ENCODE data around the gene OLA1. TPM values are rescaled to one million over a fixed set of nuclear protein-coding genes. Genes with fewer than 3 reads are reported as not detected.
A peak's percentile ranks its signal among the peaks of the same experiment; 100 is the strongest.

OLA1 gene
- total and polyA plus RNA-seq, 2 of the 13 experiments (the other 11 are each of a cell fraction or from before 2014, with no cell fraction given) = 153 to 241 TPM

DNA sequence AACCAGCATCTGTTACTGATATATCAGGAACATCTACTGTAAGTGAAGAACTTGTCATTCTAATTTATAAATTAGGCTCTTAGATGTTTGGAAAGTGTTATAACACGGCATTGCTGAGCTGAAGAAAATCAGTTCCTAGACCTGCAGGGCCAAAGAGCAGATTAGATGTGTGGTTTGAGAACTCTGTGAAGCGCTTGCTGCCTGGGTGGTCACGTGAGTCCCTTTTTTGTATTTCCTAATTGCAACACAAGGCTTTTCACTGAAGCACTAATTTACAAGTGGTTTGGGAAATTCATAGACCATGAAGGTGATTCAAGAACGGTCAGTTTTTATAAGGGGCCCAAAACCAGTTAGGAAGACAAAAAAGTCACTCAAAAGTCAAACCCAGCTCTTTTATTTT lies 176.3 kb downstream of the OLA1 start:
- no peak overlapping the region for H3K4me2 ChIP-seq (ENCODE audit: low read depth, low read length)
- in situ Hi-C loops (cut with HindIII; ENCODE audit: extremely low pct_ligation_motif_present, low pct_unique_long_range_greater_than_20kb) = no loop called here
- no peaks in the 10 kb centered on the region for H3K4me1 ChIP-seq (ENCODE audit: insufficient read depth, low read length)
- no peaks in the 10 kb centered on the region for H3K79me2 ChIP-seq (ENCODE audit: insufficient read depth, low read length)
- no peak overlapping the region for H2AFZ ChIP-seq (ENCODE audit: low read length)
- no TSS peak for BruUV-seq (replicated peaks)
- no peak overlapping the region for H3K9ac ChIP-seq (ENCODE audit: insufficient read depth, low read depth, low read length)
- no peaks in the 10 kb centered on the region for H3K27me3 ChIP-seq (ENCODE audit: control insufficient read depth in 1 of 2, insufficient read depth in 2 of 2, low read length in 2 of 2)
- H4K20me1 ChIP-seq (ENCODE audit: insufficient read depth, low read length) = no peaks in the 10 kb centered on the region
- TF ChIP-seq, protein P1, sequence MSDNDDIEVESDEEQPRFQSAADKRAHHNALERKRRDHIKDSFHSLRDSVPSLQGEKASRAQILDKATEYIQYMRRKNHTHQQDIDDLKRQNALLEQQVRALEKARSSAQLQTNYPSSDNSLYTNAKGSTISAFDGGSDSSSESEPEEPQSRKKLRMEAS (IDR thresholded peaks at IDR 0.05) = no peak
- TF ChIP-seq XBP1 (CRISPR knock-in tag; IDR thresholded peaks at IDR 0.05) (no peak), SOX5 (CRISPR knock-in tag; IDR thresholded peaks at IDR 0.05; ENCODE audit: borderline replicate concordance) (no peak), ZNF382 (CRISPR knock-in tag; IDR thresholded peaks at IDR 0.05; ENCODE audit: borderline replicate concordance) (no peak), ZEB1 (IDR thresholded peaks at IDR 0.05; ENCODE audit: insufficient replicate concordance, low read depth) (no peak), ARID2 (CRISPR knock-in tag; IDR thresholded peaks at IDR 0.05; ENCODE audit: borderline replicate concordance) (no peak), ZKSCAN8 (CRISPR knock-in tag; IDR thresholded peaks at IDR 0.05; ENCODE audit: borderline replicate concordance) (no peak), RBM22 (optimal IDR thresholded peaks at IDR 0.05; ENCODE audit: low read length) (peak; percentile 83), SRSF1 (optimal IDR thresholded peaks at IDR 0.05; ENCODE audit: low read depth, low read length) (no peak)
- 95% methylated on average over 4 of the region's 4 CpGs for WGBS (ENCODE audit: low lambda C conversion rate)
- DNase-seq (ENCODE audit: low spot score) = no peak
- H3K9me3 ChIP-seq (ENCODE audit: low read length) = no peaks in the 10 kb centered on the region
- peaks cover 3 to 26% of the 10 kb centered on the region in 2 experiments; a peak in 4 of 5 replicates for H3K36me3 ChIP-seq (replicated peaks in 1 of 2; ENCODE audit: control insufficient read depth in 1 of 2, insufficient read depth in 2 of 2, low read length in 2 of 2)
- no peak for ATAC-seq
- ChIA-PET CTCF (ENCODE audit: low intra/inter-chr PET ratio, low total read pairs) (no interaction called here), POLR2A (no interaction called here)
- intact Hi-C loops (cut with micrococcal nuclease; ENCODE audit: unreplicated experiment) = no loop called here
- H3K27ac ChIP-seq (ENCODE audit: extremely low read length, insufficient read depth, low read length) = no peak overlapping the region
- no peak overlapping the region for H3K4me3 ChIP-seq (replicated peaks in 1 of 3; ENCODE audit: insufficient read depth in 1 of 3, low read depth in 2 of 3, low read length in 3 of 3)
- FAIRE-seq = no peak

DNA sequence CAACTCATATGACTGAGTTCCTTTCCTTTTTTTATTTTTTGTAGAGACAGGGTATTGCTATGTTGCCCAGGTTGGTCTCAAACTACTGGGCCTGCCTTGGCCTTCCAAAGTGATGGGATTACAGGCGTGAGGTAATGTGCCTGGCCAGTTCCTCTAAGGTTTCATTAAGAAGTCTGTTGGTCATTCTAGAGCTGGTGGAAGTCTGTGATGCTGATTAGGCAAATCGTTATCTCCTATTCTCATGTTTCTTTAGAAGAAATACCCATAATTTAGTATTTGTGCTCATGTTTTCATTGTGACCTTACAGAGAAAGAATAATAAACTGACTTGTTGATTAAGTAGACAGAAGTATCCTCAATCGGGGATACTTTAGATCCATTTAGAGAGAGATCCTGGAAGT lies 177.0 kb downstream of the OLA1 start:
- H3K9me3 ChIP-seq (ENCODE audit: low read length) = no peaks in the 10 kb centered on the region
- no peaks in the 10 kb centered on the region for H3K4me1 ChIP-seq (ENCODE audit: insufficient read depth, low read length)
- POLR2A ChIA-PET = no interaction called here
- 95% methylated on average over 3 of the region's 3 CpGs for WGBS (ENCODE audit: low lambda C conversion rate)
- no peak overlapping the region for H2AFZ ChIP-seq (ENCODE audit: low read length)
- CTCF ChIA-PET (ENCODE audit: low intra/inter-chr PET ratio, low total read pairs) = no interaction called here
- BruUV-seq (replicated peaks) = no TSS peak
- no peaks in the 10 kb centered on the region for H3K79me2 ChIP-seq (ENCODE audit: insufficient read depth, low read length)
- ATAC-seq = no peak
- H3K4me2 ChIP-seq (ENCODE audit: low read depth, low read length) = no peak overlapping the region
- H3K36me3 ChIP-seq (replicated peaks in 1 of 2; ENCODE audit: control insufficient read depth in 1 of 2, insufficient read depth in 2 of 2, low read length in 2 of 2) = peaks cover 3 to 25% of the 10 kb centered on the region in 2 experiments; a peak in 4 of 5 replicates
- in situ Hi-C loops (cut with HindIII; ENCODE audit: extremely low pct_ligation_motif_present, low pct_unique_long_range_greater_than_20kb) = no loop called here
- no peaks in the 10 kb centered on the region for H3K27me3 ChIP-seq (ENCODE audit: control insufficient read depth in 1 of 2, insufficient read depth in 2 of 2, low read length in 2 of 2)
- H3K9ac ChIP-seq (ENCODE audit: insufficient read depth, low read depth, low read length) = no peak overlapping the region
- no peak overlapping the region for H3K4me3 ChIP-seq (replicated peaks in 1 of 3; ENCODE audit: insufficient read depth in 1 of 3, low read depth in 2 of 3, low read length in 3 of 3)
- no peak for DNase-seq (ENCODE audit: low spot score)
- no peaks in the 10 kb centered on the region for H4K20me1 ChIP-seq (ENCODE audit: insufficient read depth, low read length)
- intact Hi-C loops (cut with micrococcal nuclease; ENCODE audit: unreplicated experiment) = loop anchor here (1.0 kb wide), 1 partner anchor 262 kb away; no protein-coding TSS in a partner anchor
- no peak overlapping the region for H3K27ac ChIP-seq (ENCODE audit: extremely low read length, insufficient read depth, low read length)
- FAIRE-seq = peak; percentile 47
- TF ChIP-seq ZMAT3 (CRISPR knock-in tag; conservative IDR thresholded peaks at IDR 0.05) (no peak), MAFK (conservative IDR thresholded peaks at IDR 0.05 in 1 of 2, IDR thresholded peaks at IDR 0.05 in 1 of 2; ENCODE audit: low read length in 2 of 2) (peak; percentile 20 to 21; a peak in 1 of 4 replicates), PHF20 (CRISPR knock-in tag; IDR thresholded peaks at IDR 0.05) (no peak), POLR2AphosphoS5 (IDR thresholded peaks at IDR 0.05; ENCODE audit: low read depth, low read length) (0 out of 2 replicates have a peak, but pooled peaks have one; percentile 5), ZMYM3 (CRISPR knock-in tag; IDR thresholded peaks at IDR 0.05) (no peak), TP53 (CRISPR knock-in tag; conservative IDR thresholded peaks at IDR 0.05) (no peak), RBM22 (optimal IDR thresholded peaks at IDR 0.05; ENCODE audit: low read length) (peak; percentile 4)
- TF ChIP-seq, protein P2, sequence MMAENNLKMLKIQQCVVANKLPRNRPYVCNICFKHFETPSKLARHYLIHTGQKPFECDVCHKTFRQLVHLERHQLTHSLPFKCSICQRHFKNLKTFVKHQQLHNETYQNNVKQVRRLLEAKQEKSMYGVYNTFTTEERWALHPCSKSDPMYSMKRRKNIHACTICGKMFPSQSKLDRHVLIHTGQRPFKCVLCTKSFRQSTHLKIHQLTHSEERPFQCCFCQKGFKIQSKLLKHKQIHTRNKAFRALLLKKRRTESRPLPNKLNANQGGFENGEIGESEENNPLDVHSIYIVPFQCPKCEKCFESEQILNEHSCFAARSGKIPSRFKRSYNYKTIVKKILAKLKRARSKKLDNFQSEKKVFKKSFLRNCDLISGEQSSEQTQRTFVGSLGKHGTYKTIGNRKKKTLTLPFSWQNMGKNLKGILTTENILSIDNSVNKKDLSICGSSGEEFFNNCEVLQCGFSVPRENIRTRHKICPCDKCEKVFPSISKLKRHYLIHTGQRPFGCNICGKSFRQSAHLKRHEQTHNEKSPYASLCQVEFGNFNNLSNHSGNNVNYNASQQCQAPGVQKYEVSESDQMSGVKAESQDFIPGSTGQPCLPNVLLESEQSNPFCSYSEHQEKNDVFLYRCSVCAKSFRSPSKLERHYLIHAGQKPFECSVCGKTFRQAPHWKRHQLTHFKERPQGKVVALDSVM (CRISPR knock-in tag; IDR thresholded peaks at IDR 0.05) = no peak
- TF ChIP-seq, protein P3, sequence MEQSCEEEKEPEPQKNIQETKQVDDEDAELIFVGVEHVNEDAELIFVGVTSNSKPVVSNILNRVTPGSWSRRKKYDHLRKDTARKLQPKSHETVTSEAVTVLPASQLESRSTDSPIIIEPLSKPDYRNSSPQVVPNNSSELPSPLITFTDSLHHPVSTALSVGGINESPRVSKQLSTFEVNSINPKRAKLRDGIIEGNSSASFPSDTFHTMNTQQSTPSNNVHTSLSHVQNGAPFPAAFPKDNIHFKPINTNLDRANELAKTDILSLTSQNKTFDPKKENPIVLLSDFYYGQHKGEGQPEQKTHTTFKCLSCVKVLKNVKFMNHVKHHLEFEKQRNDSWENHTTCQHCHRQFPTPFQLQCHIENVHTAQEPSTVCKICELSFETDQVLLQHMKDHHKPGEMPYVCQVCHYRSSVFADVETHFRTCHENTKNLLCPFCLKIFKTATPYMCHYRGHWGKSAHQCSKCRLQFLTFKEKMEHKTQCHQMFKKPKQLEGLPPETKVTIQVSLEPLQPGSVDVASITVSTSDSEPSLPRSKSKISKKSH (CRISPR knock-in tag; IDR thresholded peaks at IDR 0.05; ENCODE audit: borderline replicate concordance) = no peak

Data from HepG2 (cell line).